ENCODE results near the gene GCNT2. TPM values are rescaled to one million over a fixed set of nuclear protein-coding genes. Genes with fewer than 3 reads are reported as not detected.
"Not testable (repeated sequence)": the region's sequence is repeated elsewhere in the genome, so short reads cannot be mapped to it uniquely, and the experiment has no call there.

The GCNT2 gene
- total and polyA plus RNA-seq, 10 donors = 1.8 to 27.2 (median 11.3) TPM

DNA sequence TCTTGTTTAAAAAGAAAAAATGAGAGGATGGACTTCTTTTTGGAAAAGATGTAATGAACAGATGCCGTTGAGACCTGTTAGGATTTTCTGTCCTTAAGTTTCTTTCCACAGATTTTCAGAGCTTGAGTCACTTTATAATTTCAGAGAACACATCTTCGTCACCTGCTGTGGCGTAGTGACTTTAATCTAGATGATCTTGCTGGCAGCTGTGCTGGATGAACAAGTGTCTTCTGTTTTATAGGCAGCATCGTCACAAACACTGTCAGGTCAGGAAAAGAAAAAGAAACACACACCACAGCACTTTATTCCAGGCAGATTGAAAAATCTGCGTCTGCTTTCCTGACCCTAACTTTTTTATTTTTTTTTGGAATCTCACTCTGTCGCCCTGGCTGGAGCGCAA is 35.7 kb upstream of the GCNT2 start:
- DNase-seq = no peak
- intact Hi-C loops (cut with DNase I; ENCODE audit: low total_unique reads) = no loop called here
- TF ChIP-seq POLR2A (IDR thresholded peaks at IDR 0.05) (no peak), POLR2AphosphoS5 (IDR thresholded peaks at IDR 0.05) (no peak)
- TF ChIP-seq, protein P1, sequence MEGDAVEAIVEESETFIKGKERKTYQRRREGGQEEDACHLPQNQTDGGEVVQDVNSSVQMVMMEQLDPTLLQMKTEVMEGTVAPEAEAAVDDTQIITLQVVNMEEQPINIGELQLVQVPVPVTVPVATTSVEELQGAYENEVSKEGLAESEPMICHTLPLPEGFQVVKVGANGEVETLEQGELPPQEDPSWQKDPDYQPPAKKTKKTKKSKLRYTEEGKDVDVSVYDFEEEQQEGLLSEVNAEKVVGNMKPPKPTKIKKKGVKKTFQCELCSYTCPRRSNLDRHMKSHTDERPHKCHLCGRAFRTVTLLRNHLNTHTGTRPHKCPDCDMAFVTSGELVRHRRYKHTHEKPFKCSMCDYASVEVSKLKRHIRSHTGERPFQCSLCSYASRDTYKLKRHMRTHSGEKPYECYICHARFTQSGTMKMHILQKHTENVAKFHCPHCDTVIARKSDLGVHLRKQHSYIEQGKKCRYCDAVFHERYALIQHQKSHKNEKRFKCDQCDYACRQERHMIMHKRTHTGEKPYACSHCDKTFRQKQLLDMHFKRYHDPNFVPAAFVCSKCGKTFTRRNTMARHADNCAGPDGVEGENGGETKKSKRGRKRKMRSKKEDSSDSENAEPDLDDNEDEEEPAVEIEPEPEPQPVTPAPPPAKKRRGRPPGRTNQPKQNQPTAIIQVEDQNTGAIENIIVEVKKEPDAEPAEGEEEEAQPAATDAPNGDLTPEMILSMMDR (IDR thresholded peaks at IDR 0.05 in 8 of 11, conservative IDR thresholded peaks at IDR 0.05 in 3 of 11) = no peak
- H3K9me3 ChIP-seq = peaks cover 0 to 3% (median 0%) of the 10 kb centered on the region in 8 donors
- H3K4me3 ChIP-seq = no peak overlapping the region
- 84 to 91% (median 89%) methylated on average over 7 of the region's 7 CpGs for WGBS, 5 donors
- peaks cover 0 to 14% (median 0%) of the 10 kb centered on the region in 7 donors for H3K27me3 ChIP-seq (replicated peaks in 1 of 7)
- no peaks in the 10 kb centered on the region for H3K36me3 ChIP-seq
- no peaks in the 10 kb centered on the region for H3K4me1 ChIP-seq
- H3K27ac ChIP-seq = no peak overlapping the region

DNA sequence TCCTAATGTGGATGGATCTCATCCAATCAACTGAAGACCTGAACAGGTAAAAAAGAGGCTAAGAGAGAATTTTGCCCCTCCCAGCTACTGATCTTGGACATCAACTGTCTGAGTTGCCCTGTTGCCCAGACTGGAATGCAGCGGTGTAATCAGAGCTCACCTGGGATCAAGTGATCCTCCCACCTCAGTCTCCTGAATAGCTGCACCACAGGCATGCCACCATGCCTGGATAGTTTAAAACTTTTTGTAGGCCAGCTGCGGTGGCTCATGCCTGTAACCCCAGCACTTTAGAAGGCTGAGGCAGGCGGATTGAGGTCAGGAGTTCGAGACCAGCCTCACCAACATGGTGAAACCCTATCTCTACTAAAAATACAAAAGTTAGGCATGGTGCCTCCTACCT is 34.9 kb upstream of the GCNT2 start:
- TF ChIP-seq POLR2A (IDR thresholded peaks at IDR 0.05) = no peak
- Histone ChIP-seq H3K4me3 (no peak overlapping the region), H3K4me1 (no peaks in the 10 kb centered on the region), H3K27me3 (replicated peaks in 1 of 7) (peaks cover 0 to 7% (median 0%) of the 10 kb centered on the region in 7 donors), H3K36me3 (no peaks in the 10 kb centered on the region), H3K9me3 (peaks cover 0 to 3% (median 0%) of the 10 kb centered on the region in 8 donors), H3K27ac (no peak overlapping the region)
- no peak for DNase-seq
- intact Hi-C loops (cut with DNase I; ENCODE audit: low total_unique reads) = no loop called here
- 85 to 96% (median 90%) methylated on average over 4 of the region's 4 CpGs for WGBS, 5 donors

DNA sequence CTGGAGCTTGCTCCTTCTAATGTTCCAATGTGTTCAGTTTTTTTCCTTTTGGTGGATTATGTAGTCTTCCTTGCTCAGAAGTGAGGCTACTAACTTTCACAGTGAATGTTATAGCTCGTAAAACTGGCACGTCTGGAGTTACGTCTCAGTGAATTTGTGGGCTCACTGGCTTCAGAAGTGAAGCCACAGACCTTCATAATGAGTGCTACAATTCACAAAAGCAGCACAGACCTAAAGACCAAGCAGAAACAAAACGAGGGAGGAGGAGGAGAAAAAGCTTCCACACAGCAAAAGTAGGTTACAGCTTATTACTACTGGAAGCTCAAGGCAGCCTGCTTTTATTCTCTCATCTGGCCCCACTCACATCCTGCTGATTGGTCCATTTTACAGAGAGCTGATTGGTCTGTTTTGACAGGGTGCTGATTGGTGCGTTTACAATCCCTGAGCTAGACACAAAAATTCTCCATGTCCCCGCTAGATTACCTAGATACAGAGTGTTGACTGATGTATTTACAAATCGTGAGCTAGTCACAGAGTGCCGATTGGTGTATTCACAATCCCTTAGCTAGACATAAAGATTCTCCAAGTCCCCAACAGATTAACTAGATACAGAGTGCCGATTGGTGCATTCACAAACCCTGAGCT is 34.1 kb upstream of the GCNT2 start:
- intact Hi-C loops (cut with DNase I; ENCODE audit: low total_unique reads); DNase-seq; H3K27ac ChIP-seq; H3K27me3 ChIP-seq (replicated peaks in 1 of 7); H3K4me3 ChIP-seq; H3K36me3 ChIP-seq; H3K4me1 ChIP-seq: not testable (repeated sequence)
- WGBS, 5 donors = 84 to 87% (median 85%) methylated on average over 9 of the region's 9 CpGs
- H3K9me3 ChIP-seq = peaks cover 0 to 10% (median 0%) of the 10 kb centered on the region in 8 donors

DNA sequence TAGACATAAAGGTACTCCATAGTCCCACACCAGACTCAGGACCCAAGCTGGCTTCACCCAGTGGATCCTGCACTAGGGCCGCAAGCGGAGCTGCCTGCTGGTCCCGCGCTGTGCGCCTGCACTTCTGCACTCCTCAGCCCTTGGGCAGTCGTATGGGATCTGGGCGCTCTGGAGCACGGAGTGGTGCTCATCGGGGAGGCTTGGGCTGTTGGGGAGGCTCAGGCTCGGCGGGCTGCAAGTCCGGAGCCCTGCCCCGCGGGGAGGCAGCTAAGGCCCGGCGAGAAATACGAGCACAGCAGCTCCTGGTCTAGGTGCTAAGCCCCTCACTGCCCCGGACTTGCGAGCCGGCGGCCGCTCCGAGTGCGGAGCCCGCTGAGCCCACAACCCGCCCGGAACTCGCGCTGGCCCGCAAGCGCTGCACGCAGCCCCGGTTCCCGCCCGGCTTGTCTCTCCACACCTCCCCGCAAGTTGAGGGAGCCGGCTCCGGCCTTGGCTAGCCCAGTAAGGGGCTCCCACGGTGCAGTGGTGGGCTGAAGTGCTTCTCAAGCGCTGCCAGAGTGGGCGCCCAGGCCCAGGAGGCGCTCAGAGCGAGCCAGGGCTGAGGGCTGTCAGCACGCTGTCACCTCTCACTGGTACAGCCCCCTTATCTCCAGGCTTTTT is 33.4 kb upstream of the GCNT2 start:
- Histone ChIP-seq H3K4me1 (no peaks in the 10 kb centered on the region), H3K9me3 (peaks cover 0 to 11% (median 0%) of the 10 kb centered on the region in 8 donors), H3K4me3 (no peak overlapping the region), H3K27me3 (replicated peaks in 1 of 7) (peaks cover 0 to 6% (median 0%) of the 10 kb centered on the region in 7 donors), H3K36me3 (no peaks in the 10 kb centered on the region), H3K27ac (no peak overlapping the region)
- DNase-seq = no peak
- intact Hi-C loops (cut with DNase I; ENCODE audit: low total_unique reads) = no loop called here
- 76 to 88% (median 85%) methylated on average over 36 to 44 of the region's 44 CpGs for WGBS, 5 donors
- TF ChIP-seq POLR2AphosphoS5 (IDR thresholded peaks at IDR 0.05) (no peak), POLR2A (IDR thresholded peaks at IDR 0.05) (no peak)
- TF ChIP-seq, protein P1 (IDR thresholded peaks at IDR 0.05 in 8 of 11, conservative IDR thresholded peaks at IDR 0.05 in 3 of 11) = no peak

DNA sequence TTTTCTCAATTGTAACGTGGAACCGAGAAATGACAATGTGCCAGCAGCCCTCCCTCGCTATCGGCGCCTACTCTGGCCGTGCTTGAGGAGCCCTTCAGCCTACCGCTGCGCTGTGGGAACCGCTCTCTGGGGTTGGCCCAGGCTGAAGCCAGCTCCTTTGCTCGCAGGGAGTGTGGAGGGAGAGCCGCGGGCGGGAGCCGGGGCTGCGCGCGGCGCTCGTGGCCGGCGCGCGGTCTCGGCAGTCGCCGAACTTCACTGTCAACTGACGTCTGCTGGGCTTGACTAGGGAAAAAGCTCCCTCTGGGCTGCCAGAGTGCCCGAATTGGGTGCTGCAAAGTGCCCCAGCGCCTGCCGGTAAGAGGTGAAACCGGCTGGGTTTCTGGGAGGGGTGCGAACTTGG is 29.7 kb upstream of the GCNT2 start:
- TF ChIP-seq, protein P1 (IDR thresholded peaks at IDR 0.05 in 8 of 11, conservative IDR thresholded peaks at IDR 0.05 in 3 of 11) = no peak
- TF ChIP-seq POLR2AphosphoS5 (IDR thresholded peaks at IDR 0.05) = no peak
- TF ChIP-seq POLR2A (IDR thresholded peaks at IDR 0.05) = no peak
- 95 to 98% (median 96%) methylated on average over 20 to 32 of the region's 32 CpGs for WGBS, 5 donors

DNA sequence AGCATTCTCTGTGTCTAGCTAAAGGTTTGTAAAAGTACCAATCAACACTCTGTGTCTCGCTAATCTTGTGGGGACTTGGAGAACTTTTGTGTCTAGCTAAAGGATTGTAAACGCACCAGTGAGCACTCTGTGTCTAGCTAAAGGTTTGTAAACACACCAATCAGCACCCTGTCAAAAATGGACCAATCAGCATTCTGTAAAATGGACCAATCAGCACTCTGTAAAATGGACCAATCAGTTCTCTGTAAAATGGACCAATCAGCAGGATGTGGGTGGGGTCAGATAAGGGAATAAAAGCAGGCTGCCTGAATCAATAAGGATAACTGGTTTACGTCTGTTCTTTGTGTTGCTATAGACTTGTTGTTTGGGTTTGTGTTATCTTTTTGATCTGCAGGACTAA is 29.2 kb upstream of the GCNT2 start:
- DNase-seq; H3K27ac ChIP-seq; H3K4me3 ChIP-seq; intact Hi-C loops (cut with DNase I; ENCODE audit: low total_unique reads); H3K36me3 ChIP-seq; H3K4me1 ChIP-seq: not testable (repeated sequence)
- peaks cover 0 to 21% (median 0%) of the 10 kb centered on the region in 7 donors for H3K27me3 ChIP-seq (replicated peaks in 1 of 7)
- peaks cover 0 to 10% (median 0%) of the 10 kb centered on the region in 8 donors for H3K9me3 ChIP-seq
- 91 to 99% (median 96%) methylated on average over 3 of the region's 3 CpGs for WGBS, 5 donors

More for the DNA sequence above, 29.7 kb upstream of the GCNT2 start:
- intact Hi-C loops (cut with DNase I; ENCODE audit: low total_unique reads) = no loop called here
- Histone ChIP-seq H3K27me3 (replicated peaks in 1 of 7) (peaks cover 0 to 19% (median 0%) of the 10 kb centered on the region in 7 donors), H3K27ac (no peak overlapping the region), H3K4me1 (no peaks in the 10 kb centered on the region), H3K36me3 (no peaks in the 10 kb centered on the region), H3K9me3 (peaks cover 0 to 10% (median 0%) of the 10 kb centered on the region in 8 donors), H3K4me3 (no peak overlapping the region)
- DNase-seq = no peak

Measured in spleen (tissue), 11 donors.